Panc1 (cell line): Measurements from ENCODE around the gene KIF26A.

ENCODE experiments used
- CTCF ChIP-seq: fragments of 450-650 bp; IDR thresholded peaks from 2 replicates; pipeline ENCODE4 v1.5.1; 2017; ENCODE audit warnings: mild to moderate bottlenecking
- POLR2AphosphoS5 ChIP-seq: IDR thresholded peaks from 2 replicates; pipeline ENCODE4 v1.6.1; 2012; ENCODE audit warnings: mild to moderate bottlenecking, low read depth, low read length, moderate library complexity
- SIN3A ChIP-seq: IDR thresholded peaks from 2 replicates; pipeline ENCODE4 v1.6.1; 2012; ENCODE audit warnings: low read depth, mild to moderate bottlenecking, low read length, moderate library complexity, borderline replicate concordance; ENCODE audit not compliant: insufficient read depth
- TCF7L2 ChIP-seq: IDR thresholded peaks from 2 replicates; pipeline ENCODE4 v1.6.1; 2011; ENCODE audit warnings: mild to moderate bottlenecking, low read depth, low read length, inconsistent platforms

GRCh38 chr14:104184506-104184905 lies 46.1 kb downstream of the KIF26A start:
- TF ChIP-seq POLR2AphosphoS5, result no peak
- no peak for TF ChIP-seq CTCF
- no peak for TF ChIP-seq TCF7L2
- no peak for TF ChIP-seq SIN3A
